HepG2 (cell line): ENCODE measurements around the gene MRFAP1L1. TPM values are rescaled to one million over a fixed set of nuclear protein-coding genes. Genes with fewer than 3 reads are reported as not detected.
A peak's percentile ranks its signal among the peaks of the same experiment; 100 is the strongest.

ENCODE experiments used
- ATAC-seq: fragments of 200-7000 bp; cut with Tn5 transposase; 3 replicates; pipeline ENCODE4 v1.9.1; 2020; ENCODE audit warnings: mild to moderate bottlenecking, moderate library complexity
- BruUV-seq: library from RNA; stranded (reverse); fragments of 400-500 nt; replicated peaks from 2 replicates; lab custom pipeline; 2021; lab: Mats Ljungman, UMichigan
- CTCF ChIA-PET: fragments of 300-600 bp; formaldehyde crosslinking; extraction: SDS; loops from one replicate; lab custom pipeline; 2021; ENCODE audit warnings: low total read pairs, inconsistent platforms, low intra/inter-chr PET ratio; lab: Yijun Ruan, JAX
- POLR2A ChIA-PET: fragments of 350-600 bp; sonication (Branson Sonifier 250); formaldehyde crosslinking; loops from one replicate; lab custom pipeline; 2020; ENCODE audit warnings: antibody characterized with exemption, inconsistent platforms; lab: Yijun Ruan, JAX
- DNase-seq: peaks from one replicate; pipeline ENCODE4 v3.0.0-alpha.2; 2015; ENCODE audit warnings: low spot score
- FAIRE-seq: peaks from 3 replicates; lab custom pipeline; 2011; peaks lifted over from hg19 to GRCh38; lab: Jason Lieb, UNC
- H2AFZ ChIP-seq: one replicate; pipeline ENCODE4 v1.6.1; 2011; ENCODE audit warnings: low read length, inconsistent platforms
- H3K27ac ChIP-seq: fragments of 300-600 bp; 3 replicates; pipeline ENCODE4 v1.8.0; 2011; ENCODE audit warnings: mixed run types, mild to moderate bottlenecking, mixed read lengths, low read length, inconsistent platforms; ENCODE audit not compliant: insufficient read depth; ENCODE audit errors: extremely low read length
- H3K27me3 ChIP-seq, 2 experiments: fragments of 200-600 bp in 1 of 2; 2 replicates in 1 of 2; 3 replicates in 1 of 2; pipeline versions ENCODE4 v1.6.0 to v1.8.0; 2011; ENCODE audit warnings: low read length in 2 of 2, mild to moderate bottlenecking in 2 of 2, moderate library complexity in 2 of 2, inconsistent platforms in 1 of 2; ENCODE audit not compliant: insufficient read depth in 2 of 2, control insufficient read depth in 1 of 2
- H3K36me3 ChIP-seq, 2 experiments: fragments of 200-600 bp in 1 of 2; replicated peaks in 1 of 2; 2 replicates in 1 of 2; 3 replicates in 1 of 2; pipeline versions ENCODE4 v1.5.1 to v1.8.0; 2011; ENCODE audit warnings: low read length in 2 of 2, inconsistent platforms in 1 of 2; ENCODE audit not compliant: insufficient read depth in 2 of 2, control insufficient read depth in 1 of 2
- H3K4me1 ChIP-seq: 2 replicates; pipeline ENCODE4 v1.5.1; 2012; ENCODE audit warnings: low read length, inconsistent platforms; ENCODE audit not compliant: insufficient read depth
- H3K4me2 ChIP-seq: 2 replicates; pipeline ENCODE4 v1.6.0; 2011; ENCODE audit warnings: low read depth, low read length, inconsistent platforms
- H3K4me3 ChIP-seq, 3 experiments: fragments of 200-600 bp in 1 of 3; sonication (generic), shearing (Covaris generic) in 1 of 3; replicated peaks in 1 of 3; 2 replicates each; pipeline ENCODE4 v1.5.1; 2011 to 2016; ENCODE audit warnings: low read length in 3 of 3, inconsistent platforms in 2 of 3, low read depth in 2 of 3, mild to moderate bottlenecking in 2 of 3, control low read depth in 1 of 3, mixed read lengths in 1 of 3; ENCODE audit not compliant: insufficient read depth in 1 of 3
- H3K79me2 ChIP-seq: one replicate; pipeline ENCODE4 v1.6.1; 2011; ENCODE audit warnings: low read length, inconsistent platforms; ENCODE audit not compliant: insufficient read depth
- H3K9ac ChIP-seq: 2 replicates; pipeline ENCODE4 v1.6.0; 2011; ENCODE audit warnings: mild to moderate bottlenecking, low read depth, low read length, inconsistent platforms; ENCODE audit not compliant: insufficient read depth
- H3K9me3 ChIP-seq: 2 replicates; pipeline ENCODE4 v1.5.1; 2012; ENCODE audit warnings: mild to moderate bottlenecking, low read length
- H4K20me1 ChIP-seq: 2 replicates; pipeline ENCODE4 v1.6.0; 2011; ENCODE audit warnings: inconsistent platforms, mild to moderate bottlenecking, low read length, moderate library complexity; ENCODE audit not compliant: insufficient read depth
- ISL2 ChIP-seq: sonication (generic); formaldehyde crosslinking; IDR thresholded peaks from 2 replicates; pipeline ENCODE4 v1.5.0; 2020; ENCODE audit warnings: missing genetic modification reagents
- MXD4 ChIP-seq: IDR thresholded peaks from 2 replicates; pipeline ENCODE4 v1.6.1; 2016; ENCODE audit warnings: mild to moderate bottlenecking, missing biosample characterization, missing genetic modification reagents
- POGK ChIP-seq: sonication (generic); formaldehyde crosslinking; conservative IDR thresholded peaks from 2 replicates; pipeline ENCODE4 v1.8.0; 2022; ENCODE audit warnings: mild to moderate bottlenecking, moderate library complexity, missing genetic modification reagents
- PRDM4 ChIP-seq: sonication (generic); formaldehyde crosslinking; IDR thresholded peaks from 2 replicates; pipeline ENCODE4 v1.9.0; 2021; ENCODE audit warnings: missing genetic modification reagents, borderline replicate concordance
- PRPF4 ChIP-seq: fragments of 200-400 bp; formaldehyde crosslinking; IDR thresholded peaks from 2 replicates; pipeline ENCODE4 v1.6.1; 2016; ENCODE audit warnings: low read length, low read depth; ENCODE audit not compliant: poor library complexity, severe bottlenecking
- RXRB ChIP-seq: IDR thresholded peaks from 2 replicates; pipeline ENCODE4 v1.6.1; 2016; ENCODE audit warnings: borderline replicate concordance, missing genetic modification reagents, missing compliant biosample characterization
- SIN3A ChIP-seq: IDR thresholded peaks from 2 replicates; pipeline ENCODE4 v1.6.1; 2011; ENCODE audit warnings: low read depth, mild to moderate bottlenecking, control low read depth, low read length, borderline replicate concordance
- SIX4 ChIP-seq: sonication (generic); formaldehyde crosslinking; IDR thresholded peaks from 2 replicates; pipeline ENCODE4 v1.4.0; 2020; ENCODE audit warnings: missing genetic modification reagents
- TBX2 ChIP-seq: sonication (generic); formaldehyde crosslinking; IDR thresholded peaks from 2 replicates; pipeline ENCODE4 v1.5.0; 2020; ENCODE audit warnings: missing genetic modification reagents, mild to moderate bottlenecking, borderline replicate concordance
- TRIM24 ChIP-seq: sonication (generic); formaldehyde crosslinking; IDR thresholded peaks from 2 replicates; pipeline ENCODE4 v1.8.0; 2022; ENCODE audit warnings: mild to moderate bottlenecking, missing genetic modification reagents
- ZFP36L2 ChIP-seq: sonication (generic); formaldehyde crosslinking; IDR thresholded peaks from 2 replicates; pipeline ENCODE4 v1.4.0; 2020; ENCODE audit warnings: missing genetic modification reagents
- ZNF407 ChIP-seq: sonication (generic); formaldehyde crosslinking; IDR thresholded peaks from one replicate; pipeline ENCODE4 v1.5.1; 2020; ENCODE audit warnings: mild to moderate bottlenecking, missing genetic modification reagents; ENCODE audit errors: not compliant biosample characterization
- WGBS: methylation state at CpG from one replicate; pipeline ENCODE4 v1.1.6; 2017; ENCODE audit warnings: low lambda C conversion rate; 5-methylcytosine and 5-hydroxymethylcytosine counted together
- in situ Hi-C: cut with HindIII; loops from 2 replicates; pipeline ENCODE4 v1.10.0; 2017; ENCODE audit warnings: low pct_unique_long_range_greater_than_20kb; ENCODE audit not compliant: extremely low pct_ligation_motif_present
- intact Hi-C: fragments of 100-400 bp; cut with micrococcal nuclease; formaldehyde crosslinking; loops from one replicate; pipeline ENCODE4 v1.10.0; 2022; ENCODE audit not compliant: unreplicated experiment
- polyA plus RNA-seq, 8 experiments: library from polyadenylated mRNA; depleted of rRNA in 3 of 8; stranded (reverse) in 7 of 8; unstranded in 1 of 8; fragments of >200 nt; fragmentation: Illumina TruSeq in 4 of 8; extraction: Trizol in 4 of 8; gene quantifications; 2 replicates each; pipeline versions ENCODE4 v1.2.1 to v1.2.3, GENCODE V29; 2011 to 2016; ENCODE audit warnings: low read depth in 4 of 8, missing spikeins in 1 of 8, mixed read lengths in 1 of 8; ENCODE audit not compliant: insufficient read depth in 1 of 8
- total RNA-seq, 5 experiments: library from RNA; depleted of rRNA; stranded (reverse); fragments of >200 nt; fragmentation: Illumina TruSeq; extraction: Trizol; gene quantifications; 2 replicates each; pipeline ENCODE4 v1.2.3, GENCODE V29; 2016; ENCODE audit warnings: low read depth in 1 of 5

Gene MRFAP1L1
- total and polyA plus RNA-seq, 2 of the 13 experiments (the other 11 are each of a cell fraction or from before 2014, with no cell fraction given), result 44.8 to 76.6 TPM

GRCh38 chr4:6692806-6693205, 16.9 kb downstream of the MRFAP1L1 start:
- Histone ChIP-seq H3K79me2 (peaks cover 39% of the 10 kb centered on the region), H3K4me3 (peak overlapping the region; percentile 82 to 96 (median 83)), H2AFZ (no peak overlapping the region), H3K36me3 (peaks cover 4 to 12% of the 10 kb centered on the region in 2 experiments; a peak in 2 of 5 replicates), H3K9ac (peak overlapping the region; percentile 91), H3K4me1 (peaks cover 72% of the 10 kb centered on the region), H3K27ac (peak overlapping the region; percentile 81), H3K27me3 (no peaks in the 10 kb centered on the region; a peak in 1 of 5 replicates), H4K20me1 (peaks cover 10% of the 10 kb centered on the region; the same call in 1 of the 2 replicates), H3K4me2 (peak overlapping the region; percentile 93), H3K9me3 (no peaks in the 10 kb centered on the region)
- WGBS, result 6% methylated on average over 3 of the region's 3 CpGs
- FAIRE-seq, result peak; percentile 56
- intact Hi-C loops (no loop called here), in situ Hi-C loops (no loop called here)
- ATAC-seq, result no peak
- CTCF ChIA-PET, result no interaction called here
- POLR2A ChIA-PET, result interaction anchor here (0.9 to 4.6 kb wide), 15 partner anchors 9 to 234 kb away, joined by 3 to 65 read pairs (median 6); partner anchors contain the start of genes BLOC1S4, MRFAP1, MRFAP1L1 and TBC1D14
- no TSS peak for BruUV-seq
- DNase-seq, result peak; percentile 59
- TF ChIP-seq RXRB (CRISPR knock-in tag), result 0 out of 2 replicates have a peak, but pooled peaks have one; percentile 7
- TF ChIP-seq POGK (CRISPR knock-in tag), result no peak
- peak; percentile 54; the same call in 1 of the 2 replicates for TF ChIP-seq SIN3A
- TF ChIP-seq TRIM24, result no peak
- peak; percentile 11 for TF ChIP-seq ZNF407 (CRISPR knock-in tag)
- TF ChIP-seq PRDM4, result no peak
- peak; percentile 59 for TF ChIP-seq SIX4 (CRISPR knock-in tag)
- no peak for TF ChIP-seq PRPF4
- TF ChIP-seq TBX2, result no peak
- 0 out of 2 replicates have a peak, but pooled peaks have one; percentile 2 for TF ChIP-seq MXD4 (CRISPR knock-in tag)
- TF ChIP-seq ISL2 (CRISPR knock-in tag), result no peak
- TF ChIP-seq ZFP36L2 (CRISPR knock-in tag), result no peak
